ENCODE data around the gene NPVF. TPM values are rescaled to one million over a fixed set of nuclear protein-coding genes. Genes with fewer than 3 reads are reported as not detected.

The NPVF gene
- total RNA-seq, 3 donors from 2014 or later (not counting 1 experiment from before 2014, with no cell fraction given): not detected

GRCh38 chr7:25215694-25216335, 12.5 kb downstream of the NPVF start:
- ATAC-seq (no peak), DNase-seq (no peak)
- Mint-ChIP-seq H3K4me3 (no peak overlapping the region), H3K27ac (no peak overlapping the region), H3K27me3 (ENCODE audit: low read depth in 2 of 2) (peaks cover 15 to 38% of the 10 kb centered on the region in 2 donors), H3K4me1 (no peaks in the 10 kb centered on the region), H3K9me3 (no peaks in the 10 kb centered on the region), H3K36me3 (no peaks in the 10 kb centered on the region)
- no peak for TF ChIP-seq CTCF (IDR thresholded peaks at IDR 0.05)
- WGBS (ENCODE audit: insufficient coverage): 84% methylated on average over 8 of the region's 8 CpGs
- no peaks in the 10 kb centered on the region for H3K9me3 ChIP-seq (ENCODE audit: control insufficient read depth, insufficient read depth, low read length)
- H3K27ac ChIP-seq (ENCODE audit: low read length): no peak overlapping the region
- no peak overlapping the region for H3K4me3 ChIP-seq (ENCODE audit: low read length)
- no peaks in the 10 kb centered on the region for H3K27me3 ChIP-seq (ENCODE audit: control insufficient read depth, insufficient read depth, low read length)
- H3K36me3 ChIP-seq (ENCODE audit: control insufficient read depth, insufficient read depth, low read length): no peaks in the 10 kb centered on the region
- intact Hi-C loops (cut with micrococcal nuclease): no loop called here
- H3K4me1 ChIP-seq (ENCODE audit: control insufficient read depth, insufficient read depth, low read length): no peaks in the 10 kb centered on the region

GRCh38 chr7:25208525-25209221, 19.6 kb downstream of the NPVF start:
- WGBS (ENCODE audit: insufficient coverage): no CpG with 5 or more reads among the region's 1 CpG
- H3K4me3 Mint-ChIP-seq: no peak overlapping the region
- TF ChIP-seq CTCF (IDR thresholded peaks at IDR 0.05): no peak
- H3K36me3 Mint-ChIP-seq: no peaks in the 10 kb centered on the region
- DNase-seq: no peak
- H3K4me1 Mint-ChIP-seq: no peaks in the 10 kb centered on the region
- H3K4me3 ChIP-seq (ENCODE audit: low read length): no peak overlapping the region
- H3K9me3 ChIP-seq (ENCODE audit: control insufficient read depth, insufficient read depth, low read length): no peaks in the 10 kb centered on the region
- peaks cover 6% of the 10 kb centered on the region for H3K27me3 ChIP-seq (ENCODE audit: control insufficient read depth, insufficient read depth, low read length)
- peaks cover 25 to 64% of the 10 kb centered on the region in 2 donors for H3K27me3 Mint-ChIP-seq (ENCODE audit: low read depth in 2 of 2)
- H3K4me1 ChIP-seq (ENCODE audit: control insufficient read depth, insufficient read depth, low read length): no peaks in the 10 kb centered on the region
- no peak overlapping the region for H3K27ac ChIP-seq (ENCODE audit: low read length)
- ATAC-seq: no peak
- H3K36me3 ChIP-seq (ENCODE audit: control insufficient read depth, insufficient read depth, low read length): no peaks in the 10 kb centered on the region
- H3K27ac Mint-ChIP-seq: no peak overlapping the region
- H3K9me3 Mint-ChIP-seq: no peaks in the 10 kb centered on the region
- intact Hi-C loops (cut with micrococcal nuclease): no loop called here

- TF ChIP-seq CTCF (IDR thresholded peaks at IDR 0.05): no peak
- H3K4me3 ChIP-seq (ENCODE audit: low read length): no peak overlapping the region
- H3K4me1 ChIP-seq (ENCODE audit: control insufficient read depth, insufficient read depth, low read length): no peaks in the 10 kb centered on the region
- H3K27ac ChIP-seq (ENCODE audit: low read length): no peak overlapping the region
- DNase-seq (no peak), ATAC-seq (no peak)
- 92% methylated on average over 2 of the region's 3 CpGs for WGBS (ENCODE audit: insufficient coverage)
- no peaks in the 10 kb centered on the region for H3K36me3 ChIP-seq (ENCODE audit: control insufficient read depth, insufficient read depth, low read length)
- Mint-ChIP-seq H3K4me1 (no peaks in the 10 kb centered on the region), H3K4me3 (no peak overlapping the region), H3K27ac (no peak overlapping the region), H3K9me3 (no peaks in the 10 kb centered on the region), H3K36me3 (no peaks in the 10 kb centered on the region), H3K27me3 (ENCODE audit: low read depth in 2 of 2) (peaks cover 25 to 64% of the 10 kb centered on the region in 2 donors)
- intact Hi-C loops (cut with micrococcal nuclease): no loop called here
- H3K9me3 ChIP-seq (ENCODE audit: control insufficient read depth, insufficient read depth, low read length): no peaks in the 10 kb centered on the region
- peaks cover 6% of the 10 kb centered on the region for H3K27me3 ChIP-seq (ENCODE audit: control insufficient read depth, insufficient read depth, low read length)
Measured at GRCh38 chr7:25207887-25208286, 20.4 kb downstream of the NPVF start.
